GM06990 (cell line): ENCODE data around the gene TTLL3.

Experiments
- DNase-seq: peaks from one replicate; pipeline ENCODE4 v3.0.0-alpha.2; 2011; ENCODE audit not compliant: insufficient read length; ENCODE audit errors: extremely low read depth
- H3K27me3 ChIP-seq: replicated peaks from 2 replicates; pipeline ENCODE4 v1.6.0; 2011; ENCODE audit warnings: low read length; ENCODE audit not compliant: control insufficient read depth, insufficient read depth
- H3K36me3 ChIP-seq: 2 replicates; pipeline ENCODE4 v1.5.1; 2011; ENCODE audit warnings: low read length; ENCODE audit not compliant: control insufficient read depth, insufficient read depth
- H3K4me3 ChIP-seq: replicated peaks from 2 replicates; pipeline ENCODE4 v1.5.1; 2011; ENCODE audit warnings: low read depth, mild to moderate bottlenecking, control low read depth, low read length
- CTCF ChIP-seq: IDR thresholded peaks from 2 replicates; pipeline ENCODE4 v1.5.1; 2011; ENCODE audit warnings: low read length, control low read depth, mild to moderate bottlenecking, inconsistent platforms; ENCODE audit not compliant: insufficient read depth, poor library complexity, severe bottlenecking

Gene TTLL3

GRCh38 chr3:9784965-9785364 lies 25.1 kb upstream of the TTLL3 start:
- Histone ChIP-seq H3K36me3 (peaks cover 34% of the 10 kb centered on the region), H3K27me3 (no peaks in the 10 kb centered on the region), H3K4me3 (no peak overlapping the region)
- no peak for DNase-seq
- no peak for TF ChIP-seq CTCF

GRCh38 chr3:9785602-9786001 lies 24.5 kb upstream of the TTLL3 start:
- no peaks in the 10 kb centered on the region for H3K27me3 ChIP-seq
- no peak overlapping the region for H3K4me3 ChIP-seq
- DNase-seq = no peak
- H3K36me3 ChIP-seq = peaks cover 30% of the 10 kb centered on the region
- no peak for TF ChIP-seq CTCF

GRCh38 chr3:9786209-9786739 lies 23.8 kb upstream of the TTLL3 start:
- DNase-seq = no peak
- no peak for TF ChIP-seq CTCF
- no peaks in the 10 kb centered on the region for H3K27me3 ChIP-seq
- H3K36me3 ChIP-seq = peaks cover 30% of the 10 kb centered on the region
- no peak overlapping the region for H3K4me3 ChIP-seq

GRCh38 chr3:9786825-9787669 lies 23.0 kb upstream of the TTLL3 start:
- peak; percentile 65 for TF ChIP-seq CTCF
- peaks cover 28% of the 10 kb centered on the region for H3K36me3 ChIP-seq

GRCh38 chr3:9787714-9788113 lies 22.3 kb upstream of the TTLL3 start:
- DNase-seq = no peak
- no peak for TF ChIP-seq CTCF
- Histone ChIP-seq H3K36me3 (peaks cover 25% of the 10 kb centered on the region), H3K4me3 (no peak overlapping the region), H3K27me3 (no peaks in the 10 kb centered on the region)

More at GRCh38 chr3:9786825-9787669, 23.0 kb upstream of the TTLL3 start:
- no peak for DNase-seq
- Histone ChIP-seq H3K4me3 (no peak overlapping the region), H3K27me3 (no peaks in the 10 kb centered on the region)

- no peak for TF ChIP-seq CTCF
- Histone ChIP-seq H3K27me3 (no peaks in the 10 kb centered on the region), H3K36me3 (peaks cover 16% of the 10 kb centered on the region), H3K4me3 (peak overlapping the region; percentile 86)
- DNase-seq = no peak
These were observed 18.9 kb upstream of the TTLL3 start for GRCh38 chr3:9791127-9791526.
